Occipital lobe (tissue), 2 donors: Measurements from ENCODE around the gene PRKCH. TPM values are rescaled to one million over a fixed set of nuclear protein-coding genes. Genes with fewer than 3 reads are reported as not detected.

Experiments
- DNase-seq: peaks from one replicate; lab custom pipeline; 2025; lab: John Stamatoyannopoulos, UW
- total RNA-seq: library from RNA; depleted of rRNA; stranded (reverse); fragments of >200 nt; gene quantifications from one replicate; pipeline ENCODE4 v1.2.3, GENCODE V29; 2014

Gene PRKCH
- total RNA-seq, 1 donor from 2014 or later: 21.2 TPM

DNA sequence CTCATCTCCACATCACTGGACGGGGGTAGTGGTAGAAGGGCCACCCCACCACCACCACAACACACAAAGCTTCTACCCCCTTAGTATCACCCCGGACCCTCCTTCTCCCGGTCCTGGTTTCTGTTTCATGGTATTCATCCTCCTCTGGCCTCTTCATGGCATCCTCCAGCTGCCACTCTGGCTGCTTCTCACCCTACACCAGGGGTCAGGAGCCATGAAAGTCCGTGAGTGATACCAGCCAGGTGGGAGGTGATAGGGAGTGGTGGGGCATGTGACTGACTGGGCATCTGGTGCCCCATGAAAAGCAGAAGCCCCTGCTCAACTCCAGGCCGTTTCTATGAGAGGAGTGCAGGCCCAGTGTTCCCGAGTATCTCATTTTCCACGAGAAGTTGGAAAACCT lies 222.6 kb downstream of the PRKCH start:
- no peak for DNase-seq

DNA sequence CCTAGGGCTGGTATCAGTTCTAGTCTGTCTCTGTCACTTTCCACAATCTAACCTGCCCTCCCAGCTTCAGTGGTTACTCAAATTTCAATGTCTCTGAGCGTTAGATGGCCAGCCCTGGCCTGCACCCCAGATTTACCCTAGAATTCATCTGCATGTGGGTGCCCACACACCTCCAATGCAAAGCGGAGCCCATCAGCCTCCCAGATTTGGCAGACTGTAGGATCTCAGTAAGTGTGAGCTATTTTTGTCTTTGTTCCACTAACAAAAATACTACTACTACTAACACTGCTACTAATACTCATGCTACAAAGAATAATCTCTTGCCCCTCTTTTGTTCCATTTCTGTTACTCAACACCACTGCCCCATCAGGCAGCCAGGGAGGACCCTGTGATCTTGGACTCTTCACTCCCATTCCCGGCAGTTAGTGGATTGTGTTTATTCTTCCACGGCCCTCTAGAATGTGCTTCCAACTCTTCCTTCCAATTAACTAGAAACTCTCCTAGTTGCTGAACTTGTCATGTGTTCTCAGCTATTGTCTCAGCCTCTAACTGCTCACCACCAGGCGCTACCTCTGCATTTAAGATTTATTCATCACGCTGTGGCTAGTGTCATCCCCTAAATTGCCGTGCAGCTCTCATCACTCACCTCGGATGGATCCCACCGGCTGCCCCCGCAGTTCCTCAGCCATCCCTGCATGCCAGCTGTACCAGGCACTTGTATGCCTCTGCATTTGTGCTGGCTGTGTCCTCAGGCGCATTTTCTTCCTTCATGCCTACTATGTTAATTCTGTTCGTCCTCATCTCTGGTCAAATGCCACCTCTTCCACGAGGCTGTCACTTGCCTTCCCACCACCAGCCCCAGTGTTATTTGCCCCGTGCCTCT lies 223.3 kb downstream of the PRKCH start:
- no peak for DNase-seq

DNA sequence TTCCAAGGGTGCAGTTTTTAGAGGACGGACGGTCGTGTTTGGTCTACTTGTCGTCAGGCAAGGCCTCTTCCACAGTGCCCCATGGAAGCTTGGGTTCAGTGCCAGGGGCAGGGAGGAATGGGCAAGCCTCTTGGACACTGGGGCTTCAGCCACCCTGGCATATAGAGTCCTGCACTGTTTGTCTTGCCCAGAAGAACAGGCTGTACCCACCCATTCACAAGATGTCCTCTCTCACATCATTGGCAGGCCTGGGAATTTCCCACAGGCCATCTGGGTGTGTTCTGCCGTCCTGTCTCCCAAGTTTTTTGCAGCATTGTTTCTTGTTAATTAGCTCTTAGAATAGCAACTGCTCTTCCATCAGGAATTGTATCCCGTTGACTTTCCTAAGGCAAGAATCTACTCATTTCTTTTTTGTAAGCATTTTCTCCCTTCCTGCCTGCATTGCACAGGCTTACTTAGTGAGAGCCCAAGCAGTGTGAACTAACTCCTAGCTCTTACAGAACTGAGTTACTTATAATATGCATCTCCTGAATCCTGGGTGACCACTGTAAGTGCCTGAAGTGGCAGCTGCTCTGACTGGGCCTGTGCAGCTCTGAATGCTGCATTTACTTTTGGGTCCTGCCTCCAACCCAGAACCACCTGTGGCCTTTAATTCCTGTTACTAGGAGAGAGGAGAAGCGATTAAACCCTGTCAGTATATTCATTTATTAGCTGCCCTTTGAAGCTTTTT lies 224.5 kb downstream of the PRKCH start:
- no peak for DNase-seq

DNA sequence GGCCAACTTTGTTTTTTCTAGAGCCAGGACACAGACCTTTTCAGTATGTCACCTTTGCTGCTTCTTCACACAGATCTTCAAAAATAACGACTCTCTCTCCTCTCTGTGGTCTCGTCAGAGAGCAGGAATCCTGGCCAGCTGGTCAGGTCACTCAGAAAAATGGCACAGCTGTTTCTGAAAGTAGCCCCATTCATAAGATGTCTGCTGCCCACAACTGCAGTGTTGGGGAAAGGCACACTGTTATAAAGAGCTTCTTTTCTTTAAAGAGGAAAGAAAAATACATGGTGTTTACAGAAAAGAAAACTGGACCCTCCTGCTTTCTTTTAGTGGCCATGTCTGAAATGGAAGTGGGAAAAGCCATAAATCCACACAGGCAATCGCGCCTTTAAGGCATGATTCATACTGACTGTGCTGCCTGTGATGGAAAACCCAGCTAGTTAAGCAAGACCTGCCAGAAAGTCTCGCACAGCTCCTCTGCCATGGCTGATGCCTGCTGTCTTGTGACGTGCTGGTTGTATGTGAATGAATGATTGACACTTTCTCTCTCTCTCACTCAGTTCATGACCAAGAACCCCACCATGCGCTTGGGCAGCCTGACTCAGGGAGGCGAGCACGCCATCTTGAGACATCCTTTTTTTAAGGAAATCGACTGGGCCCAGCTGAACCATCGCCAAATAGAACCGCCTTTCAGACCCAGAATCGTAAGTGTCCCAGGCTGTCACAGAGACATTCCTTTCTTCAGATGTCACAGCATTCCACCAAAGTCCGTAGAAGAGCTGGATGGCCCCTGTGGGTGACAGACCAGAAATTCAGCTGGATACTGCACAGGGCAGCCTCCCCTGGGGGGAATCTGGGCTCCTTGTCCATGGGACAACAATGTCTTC lies 226.0 kb downstream of the PRKCH start:
- no peak for DNase-seq

DNA sequence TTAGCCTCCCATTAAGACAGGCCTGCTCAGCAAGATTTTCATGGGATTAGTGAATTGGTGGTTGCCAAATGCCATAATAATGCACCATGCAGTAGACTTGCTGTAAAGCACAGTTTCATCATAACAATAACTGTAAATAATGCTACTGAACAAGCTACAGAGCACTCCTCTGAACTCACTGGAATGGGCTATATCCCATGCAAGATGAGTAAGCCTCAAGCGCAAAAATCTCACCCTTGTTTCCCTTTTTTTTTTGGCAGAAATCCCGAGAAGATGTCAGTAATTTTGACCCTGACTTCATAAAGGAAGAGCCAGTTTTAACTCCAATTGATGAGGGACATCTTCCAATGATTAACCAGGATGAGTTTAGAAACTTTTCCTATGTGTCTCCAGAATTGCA lies 228.0 kb downstream of the PRKCH start:
- no peak for DNase-seq

DNA sequence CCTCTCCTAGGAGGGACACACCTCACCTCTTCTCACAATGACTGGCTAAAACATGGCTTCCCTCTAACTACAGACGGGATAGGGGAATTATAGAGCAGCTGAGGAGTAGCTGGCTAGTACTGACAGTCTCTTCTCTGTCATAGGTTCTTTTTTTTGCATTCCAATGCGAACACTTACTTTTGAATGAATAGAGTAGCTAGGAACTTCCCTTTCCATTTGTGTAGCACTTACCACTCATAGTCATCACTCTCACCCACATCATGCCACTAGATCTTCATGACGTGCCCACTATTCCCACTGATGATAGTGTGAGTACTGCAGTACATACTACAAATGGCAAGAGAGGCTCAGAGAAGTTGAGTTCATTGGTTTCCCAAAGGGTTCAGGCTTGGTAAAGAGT lies 230.0 kb downstream of the PRKCH start:
- no peak for DNase-seq

DNA sequence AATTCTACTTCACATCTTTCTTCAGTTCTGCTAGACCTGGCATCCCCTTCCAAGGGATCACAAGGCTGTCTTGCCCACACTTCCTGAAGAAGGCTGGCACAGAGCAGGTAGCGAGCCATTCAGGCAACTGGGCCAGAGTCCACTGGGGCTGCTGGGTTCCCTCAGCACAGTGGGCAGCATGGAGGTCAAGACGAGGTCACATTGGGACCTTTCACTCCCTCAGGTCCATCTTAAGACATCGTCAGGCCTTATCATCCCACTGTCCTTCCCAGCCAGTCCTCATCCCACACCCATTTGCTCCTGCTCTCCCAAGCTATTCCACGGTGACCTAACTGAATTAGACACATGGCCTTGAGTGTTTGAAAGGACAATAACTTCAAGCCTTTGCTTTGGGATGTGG lies 230.9 kb downstream of the PRKCH start:
- no peak for DNase-seq

DNA sequence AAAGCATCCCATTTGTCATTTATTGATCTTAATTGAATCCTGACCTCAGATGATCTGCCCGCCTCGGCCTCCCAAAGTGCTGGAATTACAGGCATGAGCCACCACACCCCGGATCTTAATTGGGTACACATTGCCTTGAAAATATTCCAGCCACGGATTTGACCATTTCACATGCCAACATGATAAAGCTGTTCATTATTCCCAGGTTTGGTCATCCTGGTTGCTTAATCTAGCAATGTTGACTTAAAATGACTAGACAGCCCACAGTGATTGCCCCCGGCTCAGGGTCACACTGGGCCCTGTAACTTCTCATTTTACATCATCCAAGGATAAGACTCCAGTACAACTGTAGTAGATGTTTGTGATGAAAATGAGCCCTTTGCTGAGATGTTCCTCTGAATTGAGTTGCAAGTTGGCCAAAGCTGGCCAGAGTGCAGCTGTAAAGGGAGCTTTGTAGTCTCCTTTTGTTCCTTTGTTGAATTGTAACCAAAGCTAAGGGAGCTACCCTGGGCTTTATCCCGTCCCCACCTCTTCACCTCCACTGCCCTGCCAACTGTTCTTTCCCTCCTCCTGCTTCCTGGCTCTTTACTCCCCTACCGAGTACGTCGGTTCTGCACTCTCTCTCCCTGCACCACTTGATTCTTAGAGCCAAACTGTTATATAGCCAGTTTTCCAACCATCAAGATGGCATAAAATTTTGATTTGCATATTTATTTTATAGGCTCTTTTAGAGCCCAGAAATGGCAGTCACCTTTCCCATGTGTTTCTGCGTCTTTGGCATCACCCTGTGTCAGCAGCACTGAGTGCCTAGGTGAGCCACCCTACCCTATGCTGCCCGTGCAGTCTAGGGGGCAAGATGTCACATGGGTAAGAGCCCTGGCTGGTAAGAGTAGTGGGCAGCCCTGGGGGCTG lies 232.6 kb downstream of the PRKCH start:
- no peak for DNase-seq

DNA sequence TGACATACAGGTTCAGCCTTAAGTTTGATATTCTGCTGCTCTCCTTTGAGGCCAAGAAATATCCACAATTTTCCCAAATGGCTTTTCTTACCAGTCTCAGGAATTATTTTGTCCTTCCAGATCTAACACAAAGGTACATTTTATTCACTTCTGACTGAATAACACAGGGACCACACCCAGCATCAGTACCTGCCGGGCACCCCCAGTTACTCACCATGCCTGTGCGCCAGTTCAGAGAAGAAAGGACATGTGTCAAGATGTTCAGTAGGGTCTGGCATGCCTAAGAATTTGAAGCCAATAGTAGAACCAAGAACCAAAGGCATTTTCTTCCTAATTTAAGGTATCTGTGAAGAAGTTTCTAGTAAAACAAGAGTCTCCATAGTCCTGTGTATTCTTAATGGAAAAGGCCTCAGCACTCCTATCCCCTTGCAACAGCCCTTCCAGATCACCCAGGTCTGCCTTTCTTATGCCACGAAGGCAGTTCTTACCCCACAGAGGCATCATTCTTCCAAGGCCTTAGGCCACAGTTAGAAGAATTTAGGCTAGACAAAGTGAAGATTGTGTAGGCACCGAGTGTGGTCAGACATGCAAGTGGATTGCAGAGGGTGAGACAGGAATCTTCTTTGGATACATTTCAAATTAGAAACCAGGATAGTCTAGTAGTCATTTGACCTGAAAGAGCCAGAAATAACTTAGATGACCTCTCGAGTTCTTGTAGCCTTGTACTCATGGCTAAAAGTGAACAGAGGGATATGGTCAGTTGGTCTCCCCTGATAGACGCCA lies 233.9 kb downstream of the PRKCH start:
- no peak for DNase-seq

DNA sequence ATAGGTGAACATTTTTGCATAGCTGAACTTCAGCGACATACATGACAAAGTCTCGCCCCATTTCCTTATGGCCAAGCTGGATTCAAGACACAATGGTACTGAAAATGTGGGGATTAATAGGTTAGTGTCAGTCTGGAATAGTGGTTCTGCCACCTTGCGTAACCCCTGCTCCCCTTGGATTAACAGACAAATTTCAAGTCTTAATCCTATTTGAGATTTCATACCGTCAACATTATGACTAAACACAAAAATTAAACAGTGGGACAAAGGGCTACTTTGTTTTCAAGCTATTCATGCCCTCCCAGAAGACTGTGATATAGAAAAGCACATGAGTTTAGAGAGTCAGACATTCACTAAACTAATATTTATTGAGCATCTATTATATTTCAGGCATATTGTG lies 235.1 kb downstream of the PRKCH start:
- no peak for DNase-seq

DNA sequence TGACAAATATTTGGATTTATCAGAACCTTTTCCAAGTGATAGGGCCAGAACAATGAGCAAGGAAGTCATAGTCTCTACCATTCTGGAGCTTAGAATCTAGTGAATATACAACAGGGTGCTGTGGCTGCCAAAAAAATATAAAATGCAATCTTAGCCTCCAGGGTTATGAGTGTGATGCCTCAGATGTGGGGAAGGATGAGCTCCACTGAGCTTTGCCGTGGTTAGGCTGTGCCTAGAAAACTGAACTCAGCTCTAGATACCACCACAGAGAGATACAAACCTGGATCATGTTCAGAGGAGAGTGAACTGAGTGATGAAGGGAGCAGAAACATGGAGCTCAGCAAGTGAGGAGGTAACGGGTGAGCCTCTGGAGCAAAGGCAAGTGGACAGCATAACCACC lies 235.9 kb downstream of the PRKCH start:
- DNase-seq: no peak

DNA sequence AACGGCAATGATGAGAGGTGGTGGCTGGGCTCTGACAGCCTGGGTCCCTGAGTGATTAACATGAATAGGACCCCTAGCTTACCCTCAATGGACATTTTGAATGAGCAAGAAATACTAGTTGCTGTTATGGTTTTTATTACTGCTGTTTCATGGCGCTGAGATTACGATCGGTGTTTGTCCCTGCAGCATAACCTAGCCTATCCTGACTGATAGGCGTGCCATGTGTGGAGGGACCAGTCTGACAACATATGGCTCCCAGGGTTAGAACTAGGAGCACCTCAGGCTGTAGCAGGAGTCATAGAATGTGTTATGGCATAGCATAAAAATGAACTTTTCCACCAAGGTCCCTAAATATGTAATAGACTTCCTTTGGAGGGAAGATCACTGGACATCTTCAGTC lies 236.5 kb downstream of the PRKCH start:
- DNase-seq: no peak

DNA sequence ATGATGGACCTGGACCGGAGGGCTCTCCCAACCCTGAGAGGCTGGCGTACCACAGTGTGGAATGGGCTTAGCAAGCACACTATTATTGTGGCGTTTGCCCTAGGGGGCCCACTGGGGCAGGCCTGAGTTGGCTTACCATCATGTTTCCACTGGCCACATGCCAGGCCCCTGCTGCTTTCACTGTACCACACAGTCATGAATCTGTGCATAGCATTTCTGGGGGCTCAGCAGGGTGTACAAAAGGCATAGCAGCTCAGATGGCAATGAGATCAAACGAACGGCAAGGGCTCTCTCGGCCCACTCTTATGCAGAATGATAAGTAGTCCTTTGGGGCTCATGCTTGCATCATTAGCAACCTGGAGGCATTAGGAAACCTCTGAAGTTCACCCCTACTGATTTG lies 236.9 kb downstream of the PRKCH start:
- DNase-seq: no peak

DNA sequence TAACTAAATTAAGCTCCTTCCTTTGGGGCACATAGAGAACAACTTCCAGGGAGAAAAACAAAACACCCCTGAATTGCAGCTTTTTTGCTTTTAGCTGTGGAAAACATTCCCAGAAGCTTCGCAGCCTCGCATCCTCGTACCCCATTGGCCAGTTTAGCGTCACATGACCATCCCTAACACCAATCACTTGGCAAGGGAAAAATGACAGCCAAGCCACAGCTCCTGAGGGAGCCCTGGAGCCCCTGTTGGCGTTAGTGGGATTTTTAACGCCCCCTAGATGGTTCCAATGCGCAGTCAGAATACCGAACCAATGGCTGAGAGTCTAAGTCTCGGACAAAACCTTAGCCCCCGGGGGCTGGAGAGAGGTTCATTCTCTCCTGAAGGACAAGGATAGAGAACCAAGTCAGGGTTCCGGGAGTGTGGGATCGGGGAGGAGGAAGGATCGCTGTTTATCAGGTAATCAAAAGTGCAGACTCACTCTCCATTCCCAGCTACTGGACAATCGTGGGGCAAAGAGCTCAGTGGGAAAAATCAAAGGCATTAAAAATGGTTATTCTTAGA lies 238.3 kb downstream of the PRKCH start:
- DNase-seq: no peak

DNA sequence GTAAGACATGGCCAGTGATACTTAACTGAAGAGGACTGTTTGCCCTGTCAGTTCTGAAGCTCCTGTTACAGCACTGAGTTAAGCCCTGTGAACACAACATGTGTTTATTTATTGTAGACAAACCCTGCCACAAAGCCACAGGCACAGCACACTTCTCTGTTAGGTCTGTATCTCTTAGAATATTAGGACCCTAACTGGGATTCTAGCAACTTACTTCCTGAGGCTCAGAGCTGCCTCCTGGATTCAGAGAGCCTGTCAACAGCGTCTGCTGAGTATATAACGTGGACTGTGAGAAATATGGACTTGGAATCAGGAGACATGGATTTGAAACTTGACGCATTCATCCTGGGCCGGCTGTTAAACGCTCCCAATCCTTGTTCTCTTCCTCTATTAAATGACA lies 238.9 kb downstream of the PRKCH start:
- no peak for DNase-seq

DNA sequence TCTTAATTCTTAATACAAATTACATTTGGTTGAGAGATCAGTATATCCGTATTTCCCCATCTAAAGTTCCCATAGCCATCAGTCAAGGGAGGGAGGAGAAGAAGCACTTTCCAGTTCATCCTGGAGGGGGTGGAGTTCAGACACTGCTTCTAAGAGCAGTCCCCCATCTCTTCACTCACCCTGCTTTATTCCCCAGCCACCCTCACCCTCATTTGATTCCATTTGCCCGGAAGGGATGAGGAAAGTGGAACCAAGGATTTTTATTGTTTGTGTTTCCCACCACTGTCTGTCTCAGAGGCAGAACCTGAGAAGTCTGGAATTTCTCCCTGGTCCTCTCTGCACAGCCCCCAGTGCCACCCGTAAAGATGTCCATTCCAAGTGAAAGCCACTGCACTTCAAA lies 239.7 kb downstream of the PRKCH start:
- no peak for DNase-seq

DNA sequence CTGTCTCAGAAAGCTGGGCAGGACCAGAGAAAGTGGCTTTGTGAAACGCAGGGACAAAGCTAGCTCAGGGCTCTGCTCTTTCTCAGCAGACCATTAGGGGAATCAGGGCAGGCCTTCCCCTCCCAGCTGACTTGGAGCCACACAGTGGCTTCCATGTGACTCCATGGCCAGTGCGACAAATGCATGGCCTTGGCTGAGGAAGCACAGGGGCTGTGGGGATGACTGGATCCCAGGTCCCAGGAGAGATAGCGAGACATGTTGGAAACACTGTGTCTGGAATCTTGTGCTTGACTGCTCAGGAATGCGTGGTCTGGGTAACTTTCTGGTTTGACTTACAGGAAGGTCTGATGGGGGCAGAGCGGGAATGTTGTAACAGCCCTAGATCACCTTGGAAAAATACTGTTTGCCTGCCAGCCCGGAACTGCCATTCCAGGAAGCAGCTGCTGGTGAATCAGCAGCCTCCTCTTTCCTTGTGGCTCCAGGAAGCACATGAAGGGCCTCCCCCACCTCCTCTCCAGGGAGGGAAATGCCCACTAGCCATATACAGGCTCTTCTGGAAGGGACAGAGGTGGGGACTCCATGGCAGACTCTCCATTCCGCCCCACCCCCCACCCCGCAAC lies 240.4 kb downstream of the PRKCH start:
- no peak for DNase-seq

DNA sequence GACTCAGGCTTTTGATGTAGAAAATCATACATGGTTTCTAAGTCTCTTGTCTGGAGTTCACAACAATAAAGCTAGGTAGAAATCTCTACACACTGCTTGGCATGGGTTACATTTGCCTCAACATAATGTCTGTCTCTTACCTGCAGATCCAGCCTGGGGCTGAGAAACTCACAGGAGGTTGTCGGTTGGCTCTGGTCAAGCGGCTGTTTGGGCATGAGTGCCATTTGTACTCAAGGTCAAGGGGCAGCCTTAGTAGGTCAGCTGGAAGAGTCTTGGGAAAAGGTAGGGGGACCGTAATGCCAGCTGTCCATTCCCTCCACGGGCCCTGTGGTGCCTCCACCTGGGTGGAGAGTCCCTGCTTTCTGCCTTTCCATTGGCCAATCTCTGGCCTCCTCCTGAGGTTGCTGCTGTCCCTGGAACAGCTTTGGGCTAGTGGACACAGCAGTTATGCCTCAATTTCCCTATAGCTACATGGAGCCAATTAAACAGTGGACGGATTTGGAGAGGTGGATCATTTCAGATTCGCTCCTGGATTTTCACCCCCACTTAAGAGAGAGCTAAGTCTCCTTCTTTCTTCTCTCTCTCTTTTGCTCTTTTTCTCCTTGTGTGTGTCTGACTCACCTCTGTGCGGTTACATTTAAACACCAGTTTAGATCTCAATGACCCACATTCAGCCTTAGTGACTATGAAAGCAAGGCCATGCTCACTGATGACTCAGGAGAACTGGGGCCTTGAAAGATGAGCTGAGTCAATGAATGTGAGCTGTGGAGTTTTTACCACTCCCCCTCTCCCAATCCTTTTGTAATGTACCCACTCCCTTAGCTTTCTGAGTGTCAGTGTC lies 241.2 kb downstream of the PRKCH start:
- no peak for DNase-seq
